Panc1 (cell line): ENCODE measurements around the gene DDX20. TPM values are rescaled to one million over a fixed set of nuclear protein-coding genes. Genes with fewer than 3 reads are reported as not detected.

Source experiments
- ATAC-seq: fragments of 200-7000 bp; cut with Tn5 transposase; 2 replicates; pipeline ENCODE4 v1.9.1; 2020; ENCODE audit warnings: mild to moderate bottlenecking, moderate library complexity
- BruUV-seq: library from RNA; stranded (reverse); fragments of 400-500 nt; replicated peaks from 2 replicates; lab custom pipeline; 2021; lab: Mats Ljungman, UMichigan
- CTCF ChIA-PET: fragments of 300-600 bp; sonication (Branson Sonifier 250); formaldehyde crosslinking; loops from one replicate; lab custom pipeline; 2022; ENCODE audit warnings: antibody characterized with exemption; lab: Charles Lee
- POLR2A ChIA-PET: fragments of 300-600 bp; sonication (Branson Sonifier 250); formaldehyde crosslinking; loops from one replicate; lab custom pipeline; 2022; ENCODE audit warnings: antibody characterized with exemption; lab: Charles Lee
- DNase-seq: peaks from one replicate; pipeline ENCODE4 v3.0.0-alpha.2; 2010; ENCODE audit warnings: low read depth, low spot score
- H3K27ac ChIP-seq: 2 replicates; pipeline ENCODE4 v1.5.1; 2011; ENCODE audit warnings: mild to moderate bottlenecking, low read length, inconsistent platforms
- H3K27me3 ChIP-seq: fragments of 200-500 bp; sonication (Bioruptor generic); 2 replicates; pipeline ENCODE4 v1.6.0; 2014; ENCODE audit warnings: low read length, inconsistent platforms; ENCODE audit not compliant: control insufficient read depth, insufficient read depth
- H3K36me3 ChIP-seq: fragments of 200-500 bp; sonication (Bioruptor generic); 2 replicates; pipeline ENCODE4 v1.5.1; 2014; ENCODE audit warnings: inconsistent platforms, mild to moderate bottlenecking, low read length, moderate library complexity; ENCODE audit not compliant: control insufficient read depth, insufficient read depth
- H3K4me1 ChIP-seq: 2 replicates; pipeline ENCODE4 v1.5.1; 2011; ENCODE audit warnings: inconsistent platforms, mild to moderate bottlenecking, low read length, moderate library complexity; ENCODE audit not compliant: control insufficient read depth, insufficient read depth
- H3K4me3 ChIP-seq, 2 experiments: 2 replicates each; pipeline ENCODE4 v1.5.1; 2011 to 2012; ENCODE audit warnings: low read depth in 2 of 2, low read length in 2 of 2, mild to moderate bottlenecking in 2 of 2, inconsistent platforms in 1 of 2, moderate library complexity in 1 of 2
- H3K9me3 ChIP-seq: fragments of 200-500 bp; sonication (Bioruptor generic); 2 replicates; pipeline ENCODE4 v1.5.1; 2014; ENCODE audit warnings: low read depth, mild to moderate bottlenecking, inconsistent platforms, low read length, moderate library complexity; ENCODE audit not compliant: control insufficient read depth, insufficient read depth
- POLR2AphosphoS5 ChIP-seq: IDR thresholded peaks from 2 replicates; pipeline ENCODE4 v1.6.1; 2012; ENCODE audit warnings: mild to moderate bottlenecking, low read depth, low read length, moderate library complexity
- SIN3A ChIP-seq: IDR thresholded peaks from 2 replicates; pipeline ENCODE4 v1.6.1; 2012; ENCODE audit warnings: low read depth, mild to moderate bottlenecking, low read length, moderate library complexity, borderline replicate concordance; ENCODE audit not compliant: insufficient read depth
- TCF7L2 ChIP-seq: IDR thresholded peaks from 2 replicates; pipeline ENCODE4 v1.6.1; 2011; ENCODE audit warnings: mild to moderate bottlenecking, low read depth, low read length, inconsistent platforms
- in situ Hi-C: cut with HindIII; loops from 2 replicates; pipeline ENCODE4 v1.10.0; 2016; ENCODE audit warnings: low sequenced_read_pairs, low pct_unique_long_range_greater_than_20kb
- intact Hi-C: fragments of 100-400 bp; cut with micrococcal nuclease; formaldehyde crosslinking; loops from one replicate; pipeline ENCODE4 v1.10.0; 2022; ENCODE audit not compliant: unreplicated experiment
- total RNA-seq: library from RNA; stranded (reverse); gene quantifications from one replicate; pipeline ENCODE4 v1.2.1, GENCODE V29; 2021; ENCODE audit not compliant: unreplicated experiment
- TF ChIP-seq, protein P1 (sequence below): fragments of 450-650 bp; IDR thresholded peaks from 2 replicates; pipeline ENCODE4 v1.5.1; 2017; ENCODE audit warnings: mild to moderate bottlenecking
- TF ChIP-seq, protein P2 (sequence below), 2 experiments: IDR thresholded peaks; 2 replicates each; pipeline ENCODE4 v1.6.1; 2011 to 2012; ENCODE audit warnings: low read depth in 2 of 2, control low read depth in 1 of 2, low read length in 1 of 2, mild to moderate bottlenecking in 1 of 2, moderate library complexity in 1 of 2; ENCODE audit not compliant: insufficient read depth in 1 of 2

DDX20 gene
- total RNA-seq, 1 experiment from 2014 or later: 9.1 TPM

DNA sequence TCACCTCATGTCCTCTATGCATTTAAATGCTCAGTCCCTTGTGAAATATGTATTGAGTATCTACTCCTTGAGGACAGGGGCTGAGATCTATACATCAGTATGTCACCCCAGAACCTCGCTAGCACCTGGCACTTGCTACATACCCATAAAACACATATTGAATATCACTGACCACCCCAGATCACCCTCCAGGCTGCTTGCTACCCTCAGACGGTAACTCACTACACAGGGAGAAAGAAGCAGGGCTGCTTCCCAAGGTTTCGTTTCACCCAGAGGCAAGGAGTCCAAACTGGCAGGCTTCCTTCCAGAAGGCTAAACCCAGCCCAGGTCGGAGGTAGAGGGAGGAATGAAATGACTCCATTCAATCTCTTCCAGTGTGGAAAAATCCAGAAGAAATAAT lies 25.0 kb upstream of the DDX20 start:
- no peaks in the 10 kb centered on the region for H3K36me3 ChIP-seq
- POLR2A ChIA-PET: no interaction called here
- H3K27me3 ChIP-seq: no peaks in the 10 kb centered on the region; the same call in 1 of the 2 replicates
- CTCF ChIA-PET: no interaction called here
- H3K27ac ChIP-seq: no peak overlapping the region
- TF ChIP-seq, protein P1, sequence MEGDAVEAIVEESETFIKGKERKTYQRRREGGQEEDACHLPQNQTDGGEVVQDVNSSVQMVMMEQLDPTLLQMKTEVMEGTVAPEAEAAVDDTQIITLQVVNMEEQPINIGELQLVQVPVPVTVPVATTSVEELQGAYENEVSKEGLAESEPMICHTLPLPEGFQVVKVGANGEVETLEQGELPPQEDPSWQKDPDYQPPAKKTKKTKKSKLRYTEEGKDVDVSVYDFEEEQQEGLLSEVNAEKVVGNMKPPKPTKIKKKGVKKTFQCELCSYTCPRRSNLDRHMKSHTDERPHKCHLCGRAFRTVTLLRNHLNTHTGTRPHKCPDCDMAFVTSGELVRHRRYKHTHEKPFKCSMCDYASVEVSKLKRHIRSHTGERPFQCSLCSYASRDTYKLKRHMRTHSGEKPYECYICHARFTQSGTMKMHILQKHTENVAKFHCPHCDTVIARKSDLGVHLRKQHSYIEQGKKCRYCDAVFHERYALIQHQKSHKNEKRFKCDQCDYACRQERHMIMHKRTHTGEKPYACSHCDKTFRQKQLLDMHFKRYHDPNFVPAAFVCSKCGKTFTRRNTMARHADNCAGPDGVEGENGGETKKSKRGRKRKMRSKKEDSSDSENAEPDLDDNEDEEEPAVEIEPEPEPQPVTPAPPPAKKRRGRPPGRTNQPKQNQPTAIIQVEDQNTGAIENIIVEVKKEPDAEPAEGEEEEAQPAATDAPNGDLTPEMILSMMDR: no peak
- TF ChIP-seq TCF7L2: no peak
- TF ChIP-seq POLR2AphosphoS5: no peak
- TF ChIP-seq SIN3A: no peak
- TF ChIP-seq, protein P2, sequence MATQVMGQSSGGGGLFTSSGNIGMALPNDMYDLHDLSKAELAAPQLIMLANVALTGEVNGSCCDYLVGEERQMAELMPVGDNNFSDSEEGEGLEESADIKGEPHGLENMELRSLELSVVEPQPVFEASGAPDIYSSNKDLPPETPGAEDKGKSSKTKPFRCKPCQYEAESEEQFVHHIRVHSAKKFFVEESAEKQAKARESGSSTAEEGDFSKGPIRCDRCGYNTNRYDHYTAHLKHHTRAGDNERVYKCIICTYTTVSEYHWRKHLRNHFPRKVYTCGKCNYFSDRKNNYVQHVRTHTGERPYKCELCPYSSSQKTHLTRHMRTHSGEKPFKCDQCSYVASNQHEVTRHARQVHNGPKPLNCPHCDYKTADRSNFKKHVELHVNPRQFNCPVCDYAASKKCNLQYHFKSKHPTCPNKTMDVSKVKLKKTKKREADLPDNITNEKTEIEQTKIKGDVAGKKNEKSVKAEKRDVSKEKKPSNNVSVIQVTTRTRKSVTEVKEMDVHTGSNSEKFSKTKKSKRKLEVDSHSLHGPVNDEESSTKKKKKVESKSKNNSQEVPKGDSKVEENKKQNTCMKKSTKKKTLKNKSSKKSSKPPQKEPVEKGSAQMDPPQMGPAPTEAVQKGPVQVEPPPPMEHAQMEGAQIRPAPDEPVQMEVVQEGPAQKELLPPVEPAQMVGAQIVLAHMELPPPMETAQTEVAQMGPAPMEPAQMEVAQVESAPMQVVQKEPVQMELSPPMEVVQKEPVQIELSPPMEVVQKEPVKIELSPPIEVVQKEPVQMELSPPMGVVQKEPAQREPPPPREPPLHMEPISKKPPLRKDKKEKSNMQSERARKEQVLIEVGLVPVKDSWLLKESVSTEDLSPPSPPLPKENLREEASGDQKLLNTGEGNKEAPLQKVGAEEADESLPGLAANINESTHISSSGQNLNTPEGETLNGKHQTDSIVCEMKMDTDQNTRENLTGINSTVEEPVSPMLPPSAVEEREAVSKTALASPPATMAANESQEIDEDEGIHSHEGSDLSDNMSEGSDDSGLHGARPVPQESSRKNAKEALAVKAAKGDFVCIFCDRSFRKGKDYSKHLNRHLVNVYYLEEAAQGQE (IDR thresholded peaks at IDR 0.05; ENCODE audit: insufficient read depth in 1 of 2, low read depth in 2 of 2, low read length in 1 of 2): no peak
- ATAC-seq (no peak), DNase-seq (no peak)
- intact Hi-C loops: no loop called here
- in situ Hi-C loops: no loop called here
- H3K9me3 ChIP-seq: no peaks in the 10 kb centered on the region
- H3K4me3 ChIP-seq: no peak overlapping the region
- BruUV-seq: no TSS peak
- no peaks in the 10 kb centered on the region for H3K4me1 ChIP-seq

DNA sequence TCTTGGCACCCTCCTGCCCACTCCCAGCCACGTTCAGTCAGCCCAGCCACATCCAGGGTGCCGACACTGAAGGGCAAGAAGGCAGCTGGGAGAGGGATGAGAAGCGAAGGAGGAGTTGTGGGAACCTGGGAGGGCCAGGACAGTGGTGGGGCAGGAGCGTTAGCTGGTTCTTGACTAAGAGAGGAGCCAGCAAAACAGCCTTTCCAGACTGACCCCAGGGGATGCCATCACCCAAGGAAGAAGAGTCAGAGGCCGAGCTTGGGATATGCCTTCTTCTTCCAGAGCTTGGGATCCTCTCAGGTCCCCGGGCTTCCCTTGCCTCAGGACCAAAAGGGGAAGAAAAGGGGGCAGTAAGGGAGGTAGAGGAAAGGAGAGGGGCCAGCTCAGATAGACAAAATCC lies 23.7 kb upstream of the DDX20 start:
- ChIA-PET POLR2A (no interaction called here), CTCF (no interaction called here)
- BruUV-seq: no TSS peak
- Histone ChIP-seq H3K4me3 (no peak overlapping the region), H3K4me1 (no peaks in the 10 kb centered on the region), H3K27ac (no peak overlapping the region), H3K9me3 (no peaks in the 10 kb centered on the region), H3K27me3 (no peaks in the 10 kb centered on the region; the same call in 1 of the 2 replicates), H3K36me3 (no peaks in the 10 kb centered on the region)
- DNase-seq: no peak
- intact Hi-C loops (no loop called here), in situ Hi-C loops (no loop called here)
- no peak for TF ChIP-seq SIN3A
- TF ChIP-seq, protein P1: no peak
- TF ChIP-seq TCF7L2: no peak
- TF ChIP-seq, protein P2 (IDR thresholded peaks at IDR 0.05; ENCODE audit: insufficient read depth in 1 of 2, low read depth in 2 of 2, low read length in 1 of 2): no peak
- no peak for TF ChIP-seq POLR2AphosphoS5
- ATAC-seq: no peak
